NCI-H146 treated with DMSO at 0.1 percent for 48 hours (cell line): ENCODE results near the gene SNCG.

ENCODE experiments used
- DNase-seq: peaks from one replicate; lab custom pipeline; 2025; ENCODE audit not compliant: unreplicated experiment; lab: John Stamatoyannopoulos, UW

SNCG gene

GRCh38 chr10:86960003-86960862 is 1.8 kb downstream of the SNCG start:
- no peak for DNase-seq

GRCh38 chr10:86960863-86961434 is 2.5 kb downstream of the SNCG start:
- no peak for DNase-seq

DNA sequence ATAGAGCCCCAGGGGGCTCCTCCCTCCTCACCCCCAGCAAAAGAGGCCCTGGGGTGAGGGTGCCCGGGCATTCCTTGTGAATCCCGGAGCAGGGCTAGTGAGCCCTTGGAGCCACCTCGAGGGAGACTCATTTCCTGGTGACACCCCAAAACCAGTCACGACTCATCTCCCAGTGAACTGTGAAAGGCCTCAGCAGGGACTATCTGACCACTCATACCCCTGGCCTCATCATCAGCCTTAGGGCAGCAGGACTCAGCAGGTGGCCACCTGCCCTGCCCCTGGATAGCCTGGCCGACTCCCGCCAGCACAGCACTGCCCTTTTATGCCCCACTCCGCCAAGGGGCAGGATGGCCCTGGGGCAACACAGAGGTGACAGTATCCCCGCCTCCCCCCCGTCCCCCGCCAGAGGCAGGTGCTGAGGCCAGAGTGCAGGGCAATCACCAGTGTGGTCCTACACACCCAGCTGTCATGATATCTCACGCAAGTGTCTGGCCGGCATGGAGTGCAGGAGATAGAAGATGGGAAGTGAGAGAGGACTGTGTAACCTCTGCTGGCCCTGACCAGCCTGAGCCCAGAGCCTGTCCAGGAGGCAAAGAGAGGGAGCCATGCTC is 3.2 kb downstream of the SNCG start:
- DNase-seq, result peak; percentile 49

DNA sequence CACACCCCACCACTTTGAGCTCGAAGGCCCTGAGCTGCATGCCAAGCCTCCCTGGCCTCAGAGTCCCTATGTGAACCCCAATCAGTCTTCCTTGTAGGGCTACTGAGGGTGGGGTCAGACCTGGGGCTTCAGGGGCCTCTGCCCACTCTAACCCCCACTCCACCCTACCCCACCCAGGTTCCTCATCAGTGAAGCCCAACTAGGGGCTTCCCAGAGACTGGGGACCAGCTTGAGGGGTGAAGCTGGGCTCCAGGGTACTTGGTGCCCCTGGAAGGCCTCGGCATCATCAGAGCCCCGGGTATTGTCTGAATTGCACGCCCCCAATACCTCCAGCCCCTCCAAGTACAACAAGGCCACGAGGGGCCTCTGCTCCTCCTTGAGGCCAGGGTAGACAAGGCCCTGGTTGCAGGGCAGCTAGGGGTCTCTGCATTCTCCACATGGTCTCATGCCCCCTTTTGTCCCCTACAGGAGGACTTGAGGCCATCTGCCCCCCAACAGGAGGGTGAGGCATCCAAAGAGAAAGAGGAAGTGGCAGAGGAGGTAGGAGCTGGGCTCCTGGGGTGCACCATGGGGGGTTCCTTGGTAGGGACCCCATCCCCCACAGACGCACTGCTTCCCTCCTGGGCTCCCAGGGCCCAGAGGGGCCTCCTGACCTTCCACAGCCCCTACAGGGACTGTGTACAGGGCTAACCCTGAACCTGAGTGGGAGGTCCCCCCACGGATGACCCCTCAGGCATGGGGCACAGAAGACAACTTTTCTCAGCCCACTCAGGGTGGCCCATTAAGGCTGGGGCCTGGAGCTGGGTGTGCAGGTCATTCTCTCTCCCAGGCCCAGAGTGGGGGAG is 4.0 kb downstream of the SNCG start:
- DNase-seq, result no peak

DNA sequence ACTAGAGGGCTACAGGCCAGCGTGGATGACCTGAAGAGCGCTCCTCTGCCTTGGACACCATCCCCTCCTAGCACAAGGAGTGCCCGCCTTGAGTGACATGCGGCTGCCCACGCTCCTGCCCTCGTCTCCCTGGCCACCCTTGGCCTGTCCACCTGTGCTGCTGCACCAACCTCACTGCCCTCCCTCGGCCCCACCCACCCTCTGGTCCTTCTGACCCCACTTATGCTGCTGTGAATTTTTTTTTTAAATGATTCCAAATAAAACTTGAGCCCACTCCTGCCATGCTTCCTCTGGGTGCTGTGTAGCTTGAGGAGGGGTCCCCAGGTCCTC is 4.5 kb downstream of the SNCG start:
- no peak for DNase-seq

DNA sequence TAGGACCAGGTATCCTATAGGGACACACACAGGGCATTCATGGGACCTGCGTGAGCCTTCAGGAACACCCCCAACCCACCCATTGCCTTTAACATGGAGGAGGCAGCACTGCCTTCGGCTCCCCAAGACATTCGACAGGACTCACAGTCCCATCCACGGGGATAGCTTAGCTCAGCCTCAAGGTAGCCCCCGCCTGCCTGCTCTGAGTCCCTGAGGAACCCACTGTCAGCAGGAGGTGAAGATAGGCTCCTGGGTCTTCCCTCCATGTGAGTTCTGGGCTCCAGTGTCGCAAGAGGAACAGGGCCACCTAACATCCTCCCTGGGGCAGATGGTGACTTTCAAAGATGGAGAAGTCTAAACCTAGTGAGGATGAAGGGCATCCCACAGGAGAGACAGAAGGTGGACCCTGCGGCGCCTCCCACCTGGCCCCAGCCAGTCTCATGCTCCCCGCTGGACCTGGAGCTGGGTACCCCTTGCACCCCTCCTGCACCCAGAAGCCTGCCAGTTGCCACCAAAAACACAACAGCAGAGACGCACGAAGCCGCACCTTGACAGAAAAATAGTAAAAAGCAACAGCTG is 5.0 kb downstream of the SNCG start:
- DNase-seq, result no peak

GRCh38 chr10:86964061-86964846 is 5.9 kb downstream of the SNCG start:
- DNase-seq, result no peak

DNA sequence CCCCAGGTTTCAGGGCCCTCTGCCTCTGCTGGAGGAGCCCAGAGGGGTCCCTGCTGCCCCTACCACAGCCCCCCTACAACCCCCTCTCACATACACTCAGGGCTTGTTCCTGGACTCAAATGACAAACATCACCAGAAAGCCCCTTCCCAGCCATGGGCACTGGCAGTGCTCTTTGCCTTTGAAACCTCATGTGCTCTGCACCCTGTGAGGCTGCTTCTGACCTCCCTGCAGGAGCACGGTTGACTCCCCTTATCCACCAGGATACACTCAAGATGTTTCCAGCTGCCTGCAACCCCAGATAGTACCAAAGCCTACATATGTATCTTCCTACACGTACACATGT is 6.4 kb downstream of the SNCG start:
- DNase-seq, result no peak

- DNase-seq, result no peak
Observed at GRCh38 chr10:86965986-86966654, 7.7 kb downstream of the SNCG start.

- no peak for DNase-seq
Observed at GRCh38 chr10:86967481-86967941, 9.1 kb downstream of the SNCG start.

DNA sequence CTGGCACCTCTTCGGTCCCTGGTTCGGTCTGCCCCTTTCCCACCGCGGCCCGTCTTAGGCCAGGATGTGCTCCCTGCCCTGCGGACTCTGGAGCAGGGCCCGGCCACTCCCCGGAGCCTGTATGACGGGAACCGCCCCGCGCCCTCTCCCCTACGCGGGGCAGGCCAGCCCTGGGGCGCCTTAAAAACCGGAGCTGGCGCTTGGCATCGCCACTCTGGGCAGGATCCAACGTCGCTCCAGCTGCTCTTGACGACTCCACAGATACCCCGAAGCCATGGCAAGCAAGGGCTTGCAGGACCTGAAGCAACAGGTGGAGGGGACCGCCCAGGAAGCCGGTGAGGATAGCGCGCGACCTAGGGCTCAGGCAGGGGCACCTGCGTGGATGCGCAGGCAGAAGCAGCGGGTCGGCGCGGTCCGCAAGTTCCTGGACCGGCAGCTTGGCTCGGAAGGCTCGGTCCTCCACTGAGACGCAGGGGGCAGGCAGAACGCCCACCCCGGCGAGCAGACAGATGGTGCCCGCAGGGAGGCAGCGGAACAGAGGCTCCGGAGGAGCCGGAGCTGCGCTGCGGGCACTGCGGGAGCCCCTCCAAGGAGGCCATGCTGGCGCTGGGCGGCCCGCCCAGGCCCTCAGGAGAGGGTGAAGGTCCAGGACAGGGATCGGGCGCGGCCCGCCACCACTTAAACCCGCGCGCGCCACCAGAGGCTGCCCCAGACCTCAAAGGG is 10.0 kb downstream of the SNCG start, which contains the start of gene ADIRF:
Gene ADIRF (plus strand): TSS at position 212 of the 723 bp plus-strand sequence. CDS start 63 bp downstream, at position 275.
- DNase-seq, result peak; percentile 28

GRCh38 chr10:86968994-86969355 is 10.6 kb downstream of the SNCG start:
- DNase-seq, result no peak

DNA sequence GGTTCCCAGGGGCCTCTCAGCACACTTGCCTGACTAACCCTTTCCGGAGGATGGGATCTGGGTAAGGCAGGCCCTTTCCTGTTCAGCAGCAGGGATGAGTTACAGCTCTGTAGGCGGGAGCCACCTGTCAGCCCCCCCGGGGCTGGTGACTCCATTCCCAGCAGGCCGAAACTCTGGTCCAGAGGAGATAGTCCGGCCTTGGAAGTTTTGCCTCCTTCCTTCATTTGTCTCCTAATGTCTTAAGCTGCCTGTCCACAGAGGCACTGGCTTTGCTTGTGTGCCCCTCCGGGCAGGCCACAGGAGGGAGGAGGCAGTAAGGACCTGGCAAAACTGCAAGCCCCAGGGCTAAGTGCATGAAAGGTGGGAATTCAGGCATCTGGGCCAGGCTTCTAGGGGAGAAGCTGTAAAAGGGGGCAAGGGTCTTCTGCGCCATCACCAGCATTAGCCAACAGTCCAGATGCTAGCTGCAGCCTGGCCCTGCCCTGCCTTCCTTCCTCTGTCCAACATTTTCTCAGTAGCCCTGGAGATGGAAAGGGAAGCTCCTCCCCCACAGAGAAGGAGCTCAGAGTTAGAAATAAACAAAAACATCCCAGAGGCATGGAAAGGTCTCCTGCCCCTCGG is 11.1 kb downstream of the SNCG start:
- DNase-seq, result peak; percentile 17

DNA sequence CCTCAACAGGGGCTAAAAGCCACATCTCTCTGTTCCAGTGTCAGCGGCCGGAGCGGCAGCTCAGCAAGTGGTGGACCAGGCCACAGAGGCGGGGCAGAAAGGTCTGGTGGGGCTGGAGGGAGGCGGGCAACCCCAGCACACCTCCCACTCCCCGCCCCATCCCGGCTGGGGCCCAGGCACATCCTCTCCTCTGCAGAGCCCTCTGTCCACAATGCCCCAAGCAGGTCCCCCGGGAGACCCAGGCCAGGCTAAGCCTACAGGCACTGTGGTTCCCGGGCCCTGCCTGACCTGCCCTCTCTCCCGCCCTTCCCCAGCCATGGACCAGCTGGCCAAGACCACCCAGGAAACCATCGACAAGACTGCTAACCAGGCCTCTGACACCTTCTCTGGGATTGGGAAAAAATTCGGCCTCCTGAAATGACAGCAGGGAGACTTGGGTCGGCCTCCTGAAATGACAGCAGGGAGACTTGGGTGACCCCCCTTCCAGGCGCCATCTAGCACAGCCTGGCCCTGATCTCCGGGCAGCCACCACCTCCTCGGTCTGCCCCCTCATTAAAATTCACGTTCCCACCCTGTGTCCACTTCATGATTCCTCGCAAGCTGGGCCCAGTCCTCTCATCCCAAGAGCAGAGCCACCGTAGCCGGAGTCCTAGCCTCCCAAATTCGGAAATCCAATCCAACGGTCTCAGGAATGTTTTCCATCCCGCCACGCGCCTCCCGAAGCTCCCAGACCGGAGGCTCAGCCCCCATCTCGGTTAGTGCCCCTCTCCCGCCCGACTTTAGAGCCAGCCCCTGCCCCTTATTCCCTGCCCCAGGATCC is 12.0 kb downstream of the SNCG start:
- peak; percentile 67 for DNase-seq

DNA sequence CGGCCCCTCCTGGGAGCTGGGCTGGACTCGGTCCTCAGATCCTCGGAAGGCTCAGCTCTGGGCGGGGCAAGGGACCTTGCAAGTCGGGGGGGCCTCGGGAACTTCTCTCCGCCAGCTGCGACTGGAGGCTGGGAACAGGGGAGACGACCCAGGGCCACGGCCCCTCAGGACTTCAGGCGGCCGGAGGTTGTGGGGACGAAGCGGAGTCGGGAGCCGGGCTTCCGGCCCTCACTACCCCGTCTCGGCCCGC is 12.5 kb downstream of the SNCG start:
- no peak for DNase-seq

DNA sequence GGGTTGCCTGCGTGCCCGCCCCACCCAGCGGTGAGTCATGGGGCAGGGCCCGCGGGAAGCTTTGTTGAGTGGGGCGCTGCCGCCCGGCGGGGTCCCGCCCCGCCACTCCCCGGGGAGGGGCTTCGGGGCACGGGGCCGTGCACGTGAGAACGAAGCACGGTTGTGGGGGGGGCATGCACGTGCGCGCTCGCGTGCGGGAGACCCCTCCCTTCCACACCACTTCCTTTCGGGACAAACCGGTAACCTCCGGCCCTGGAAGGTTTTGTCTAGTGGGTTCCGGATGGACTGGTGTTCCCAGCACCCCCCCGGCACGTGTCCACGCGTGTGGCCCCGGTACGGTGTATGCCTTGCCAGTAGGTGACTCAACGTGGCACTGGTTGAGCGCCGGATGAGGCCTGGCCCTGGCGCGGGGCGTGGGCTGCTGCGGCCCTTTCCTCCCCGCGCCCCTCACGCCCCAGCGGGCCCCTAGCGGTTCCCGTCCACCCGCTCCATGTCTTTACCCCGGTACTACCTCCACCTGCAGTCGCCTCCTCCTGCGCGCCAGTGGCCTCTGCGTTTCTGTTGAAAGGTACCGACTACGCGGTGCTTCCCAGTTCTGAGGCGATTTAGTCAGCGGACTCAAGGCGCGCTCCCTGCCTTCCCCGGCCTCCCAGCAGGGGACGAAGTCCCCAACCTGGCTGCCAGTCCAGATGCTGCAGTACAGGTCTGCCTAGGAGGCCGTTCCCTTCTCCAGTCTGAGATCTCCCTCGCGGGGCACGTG is 13.0 kb downstream of the SNCG start:
- DNase-seq, result peak; percentile 87

GRCh38 chr10:86972613-86973380 is 14.4 kb downstream of the SNCG start:
- no peak for DNase-seq
